HG03039 (cell line): Measurements from ENCODE around the gene RSPRY1.

ENCODE experiments used
- ATAC-seq: cut with Tn5 transposase; IDR thresholded peaks from one replicate; pipeline ENCODE4 v1.9.1; 2021; ENCODE audit warnings: mild to moderate bottlenecking, moderate library complexity; ENCODE audit not compliant: unreplicated experiment

RSPRY1 gene

DNA sequence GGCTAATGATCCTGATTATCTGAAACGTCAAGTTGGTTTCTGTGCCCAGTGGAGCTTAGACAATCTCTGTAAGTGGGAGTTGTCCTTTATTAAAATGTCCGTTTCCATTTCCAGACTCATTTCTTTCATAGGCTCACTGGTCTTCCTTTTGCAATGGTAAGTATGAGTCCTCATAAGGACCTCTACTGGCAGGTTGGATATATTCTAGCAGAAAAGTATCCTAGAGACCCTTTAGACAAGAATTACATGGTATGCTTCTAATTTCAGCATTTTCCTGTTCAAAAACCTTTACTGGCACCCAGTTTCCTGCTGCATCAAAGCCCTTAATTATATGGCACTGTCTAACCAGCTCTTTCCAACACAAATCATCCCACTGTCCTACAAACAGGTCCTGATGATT, 30.8 kb downstream of the RSPRY1 start:
- no peak for ATAC-seq

DNA sequence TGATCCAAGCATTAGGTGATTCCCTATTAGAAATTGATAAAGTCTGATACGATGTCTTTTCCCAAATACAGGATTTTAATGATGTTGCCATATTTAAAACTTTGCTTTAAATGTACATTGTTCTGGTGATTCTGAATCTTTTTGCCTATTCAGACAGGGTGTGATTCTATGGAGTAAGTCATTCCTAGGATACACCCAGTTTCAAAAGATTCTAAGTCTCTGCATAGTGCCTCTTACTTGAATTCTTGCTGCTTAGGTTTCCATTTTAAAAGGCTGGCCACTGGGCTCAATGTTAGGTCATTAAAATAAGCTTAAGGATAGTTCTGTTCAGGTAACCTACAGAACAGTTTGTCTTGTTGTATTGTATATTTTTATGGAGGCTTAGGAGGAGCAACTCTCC, 36.9 kb downstream of the RSPRY1 start:
- ATAC-seq, result no peak

DNA sequence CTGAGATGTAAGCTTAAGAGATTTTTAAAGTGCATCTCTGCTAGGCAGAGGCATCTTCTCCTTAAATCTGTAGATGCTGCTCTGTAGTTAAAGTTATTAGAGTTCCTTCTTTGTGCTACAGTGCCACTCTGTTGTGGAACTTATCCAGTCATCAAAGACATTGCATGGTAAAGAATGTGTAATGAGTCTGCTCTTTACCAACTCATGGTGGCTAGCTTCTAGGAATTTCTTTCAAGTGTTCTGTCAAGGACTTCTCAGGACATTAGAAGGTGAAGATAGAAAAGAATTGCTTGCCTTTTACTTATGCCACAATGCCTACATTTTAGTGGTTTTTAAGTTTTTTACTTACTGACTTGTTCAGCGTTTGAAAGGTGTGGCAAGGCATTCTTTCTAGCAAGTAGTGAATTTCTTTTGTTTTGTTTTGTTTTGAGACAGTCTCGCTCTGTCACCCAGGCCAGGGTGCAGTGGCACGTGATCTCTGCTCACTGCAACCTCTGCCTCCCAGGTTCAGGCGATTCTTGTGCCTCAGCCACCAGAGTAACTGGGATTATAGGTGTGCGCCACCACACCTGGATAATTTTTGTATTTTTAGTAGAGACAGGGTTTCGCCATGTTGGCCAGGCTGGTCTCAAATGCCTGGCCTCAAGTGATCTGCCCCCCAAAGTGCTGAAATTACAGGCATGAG, 38.7 kb downstream of the RSPRY1 start:
- ATAC-seq, result no peak

DNA sequence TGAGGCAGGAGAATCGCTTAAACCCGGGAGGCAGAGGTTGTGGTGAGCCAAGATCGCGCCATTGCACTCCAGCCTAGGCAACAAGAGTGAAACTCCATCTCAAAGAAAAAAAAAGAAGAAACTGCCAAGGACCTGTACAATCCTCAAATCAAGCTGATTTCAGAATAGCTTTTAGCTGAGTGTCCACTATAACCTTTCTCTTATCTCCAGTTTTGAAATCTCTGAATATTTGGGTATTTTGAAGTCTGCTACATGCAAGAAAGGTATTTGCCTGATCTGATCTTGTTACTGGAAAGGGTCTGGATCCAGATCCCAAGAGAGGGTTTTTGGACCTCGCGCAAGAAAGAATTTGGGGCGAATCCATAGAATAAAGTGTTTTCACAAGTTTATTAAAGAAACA, 39.8 kb downstream of the RSPRY1 start:
- ATAC-seq, result no peak

DNA sequence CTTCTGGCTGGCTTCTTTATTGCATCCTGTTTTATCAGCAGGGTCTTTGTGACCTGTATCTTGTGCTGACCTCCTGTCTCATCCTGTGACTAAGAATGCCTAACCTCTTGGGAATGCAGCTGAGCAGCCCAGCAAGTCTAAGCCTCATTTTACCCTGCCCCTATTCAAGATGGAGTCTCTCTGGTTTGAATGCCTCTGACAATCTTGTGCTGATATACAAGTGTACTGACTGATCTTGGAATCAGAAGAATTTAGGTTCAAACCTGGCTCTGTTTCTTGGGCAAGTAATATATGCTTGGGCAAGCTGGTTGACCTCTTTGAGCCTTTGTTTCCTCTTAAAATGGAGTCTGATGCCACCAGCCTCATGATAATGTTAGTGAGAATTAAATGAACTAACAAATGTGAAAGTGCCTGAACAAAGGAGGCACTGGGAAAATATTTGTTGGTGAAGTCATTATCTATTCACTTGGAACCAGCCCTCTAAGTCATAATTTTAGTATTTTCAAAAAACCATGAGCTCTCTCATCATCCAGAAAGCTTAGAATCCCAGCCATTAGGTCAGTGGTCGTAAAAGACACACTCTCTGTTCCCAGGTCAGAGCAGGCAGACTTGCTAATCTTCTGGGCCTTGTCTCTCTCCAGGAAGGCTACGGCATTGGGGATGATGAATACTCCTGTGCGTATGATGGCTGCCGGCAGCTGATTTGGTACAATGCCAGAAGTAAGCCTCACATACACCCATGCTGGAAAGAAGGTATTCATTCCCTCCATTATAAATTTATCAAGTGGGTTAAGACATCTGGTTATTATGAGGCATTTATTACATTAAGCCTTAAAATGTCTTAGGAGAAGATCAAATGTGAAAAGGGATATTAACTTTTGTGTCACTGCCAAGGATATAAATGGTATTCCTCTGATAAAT, 40.8 kb downstream of the RSPRY1 start:
- ATAC-seq, result no peak

DNA sequence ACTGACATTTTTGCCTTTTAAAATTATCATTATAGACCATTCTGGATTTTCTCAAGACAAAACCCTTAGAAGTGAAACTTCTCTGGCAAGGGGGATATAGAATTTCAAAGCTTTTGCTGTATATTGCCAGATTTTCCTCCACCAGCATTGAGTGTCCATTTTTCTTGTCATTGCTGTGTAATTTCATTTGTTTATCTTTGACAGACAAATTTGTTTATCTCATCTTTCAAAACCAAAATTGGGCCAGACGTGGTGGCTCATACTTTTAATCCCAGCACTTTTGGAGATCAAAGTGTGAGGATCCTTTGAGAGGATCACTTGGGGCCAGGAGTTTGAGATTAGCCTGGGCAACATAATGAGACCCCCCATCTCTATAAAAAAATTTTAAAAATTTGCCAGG, 43.0 kb downstream of the RSPRY1 start:
- no peak for ATAC-seq

DNA sequence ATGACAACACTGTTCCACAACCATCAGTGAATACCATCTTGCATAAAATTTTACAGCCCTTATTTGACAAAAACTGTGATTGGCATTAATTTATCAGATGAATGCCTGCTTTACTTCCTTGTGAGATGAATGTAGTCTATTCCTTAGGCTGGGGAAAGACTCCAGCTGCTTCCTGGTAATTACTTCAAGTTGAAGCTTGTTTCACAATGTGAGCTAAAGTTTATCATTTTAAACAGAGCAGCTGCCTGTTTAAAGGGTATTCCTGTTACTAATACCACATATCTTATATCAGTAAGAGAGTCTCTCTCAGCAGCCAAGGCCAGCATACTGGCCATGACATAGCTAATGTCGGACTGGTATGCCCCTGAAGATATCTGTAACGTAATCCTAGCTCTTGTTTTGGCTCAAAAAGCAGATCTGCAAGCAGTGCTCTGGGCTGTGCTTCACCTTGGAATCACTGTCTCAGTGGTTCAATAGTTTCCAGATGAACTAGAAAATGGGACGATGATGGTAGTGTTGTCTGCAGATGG, 45.8 kb downstream of the RSPRY1 start:
- ATAC-seq, result no peak

DNA sequence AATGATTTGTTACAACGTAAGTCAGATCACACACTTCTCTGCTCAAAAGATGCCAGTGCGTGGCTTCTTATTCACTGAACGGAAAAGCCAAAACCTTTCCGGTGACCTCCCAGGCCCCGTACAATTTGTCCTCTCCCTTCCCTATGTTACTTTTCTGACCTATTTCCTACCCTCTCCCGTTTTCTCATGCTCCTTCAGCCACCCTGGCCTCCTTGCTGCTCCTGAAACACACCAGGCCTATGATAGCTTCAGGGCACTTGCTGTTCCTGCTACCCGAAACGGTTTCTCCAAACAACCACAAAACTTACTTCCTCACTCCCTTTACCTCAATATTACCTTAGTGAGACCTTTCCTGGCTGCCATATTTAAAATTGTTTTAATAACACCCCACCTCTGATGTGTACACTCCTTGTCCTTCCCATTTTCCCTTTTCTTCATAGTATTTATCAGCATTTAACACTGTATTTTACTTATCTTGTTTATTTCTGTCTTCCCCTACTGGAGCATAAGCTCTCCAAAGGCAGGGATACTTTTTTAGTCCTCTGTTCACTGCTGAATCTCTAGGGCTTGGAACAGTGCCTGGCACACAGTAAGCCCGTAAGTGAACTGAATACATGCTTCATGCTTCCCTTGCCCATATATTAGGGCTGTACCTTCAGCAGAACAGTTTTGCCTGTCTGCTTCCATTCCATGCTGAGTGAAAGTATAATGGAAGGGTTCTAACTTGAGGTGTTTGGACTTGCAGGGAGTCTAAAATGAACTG, 48.0 kb downstream of the RSPRY1 start:
- no peak for ATAC-seq

DNA sequence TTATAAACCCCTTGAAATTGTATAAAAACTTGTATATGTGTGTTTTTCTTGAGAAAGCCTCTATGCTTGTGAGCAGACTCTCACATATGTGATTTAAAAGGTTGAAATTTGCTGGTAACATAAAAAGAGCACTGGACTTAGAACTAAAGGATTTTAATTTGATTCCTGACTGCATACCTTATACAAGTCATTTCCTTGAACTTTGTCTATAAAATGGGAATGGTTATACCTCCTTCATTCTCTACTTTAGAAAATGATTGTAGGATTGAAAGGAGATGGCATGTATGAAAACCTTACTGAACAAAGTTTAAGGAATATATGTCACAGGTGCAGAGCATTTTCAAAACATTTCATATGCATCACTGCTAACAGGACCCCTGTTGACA, 48.6 kb downstream of the RSPRY1 start:
- no peak for ATAC-seq

DNA sequence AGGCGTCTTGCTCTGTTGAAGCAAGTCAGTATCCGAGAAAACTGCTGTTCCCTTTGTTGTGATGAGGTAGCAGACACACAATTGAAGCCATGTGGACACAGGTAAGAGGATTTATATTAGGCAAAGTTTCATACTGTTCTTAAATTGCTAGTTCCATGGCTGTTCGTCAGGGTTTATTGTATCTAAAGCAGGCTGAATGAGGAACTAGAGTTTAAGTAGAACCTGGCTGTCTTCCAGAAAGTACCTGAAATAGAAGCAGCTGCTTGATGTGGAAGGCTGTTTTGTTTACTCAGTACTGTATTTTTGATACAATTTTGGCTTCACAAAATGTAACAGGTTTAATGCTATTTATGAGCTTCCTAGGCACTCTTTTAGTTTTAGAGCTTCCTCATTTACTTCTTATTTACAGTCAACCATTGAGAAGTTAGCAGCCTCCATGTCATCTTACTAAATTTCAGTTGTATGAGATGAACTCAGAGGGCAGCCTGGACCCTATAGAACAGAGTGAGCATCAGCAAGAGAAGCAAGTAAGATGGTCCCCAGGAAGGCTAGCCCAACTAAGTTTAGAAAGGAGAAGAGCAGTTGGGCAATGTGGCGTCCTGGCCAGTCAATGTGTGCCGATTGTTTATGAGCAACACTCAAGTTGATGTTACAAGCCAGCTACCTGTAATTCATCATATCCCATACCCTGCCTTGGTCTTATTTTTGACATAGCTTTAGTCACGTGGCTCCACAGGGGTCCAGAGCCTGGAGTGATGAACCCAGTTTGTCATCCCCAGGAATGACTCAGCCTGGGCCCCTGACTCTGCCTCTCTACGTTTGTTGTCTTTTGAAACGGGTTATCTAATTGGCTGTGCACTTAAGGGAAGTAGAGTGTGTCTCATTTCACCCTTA, 49.2 kb downstream of the RSPRY1 start:
- no peak for ATAC-seq

DNA sequence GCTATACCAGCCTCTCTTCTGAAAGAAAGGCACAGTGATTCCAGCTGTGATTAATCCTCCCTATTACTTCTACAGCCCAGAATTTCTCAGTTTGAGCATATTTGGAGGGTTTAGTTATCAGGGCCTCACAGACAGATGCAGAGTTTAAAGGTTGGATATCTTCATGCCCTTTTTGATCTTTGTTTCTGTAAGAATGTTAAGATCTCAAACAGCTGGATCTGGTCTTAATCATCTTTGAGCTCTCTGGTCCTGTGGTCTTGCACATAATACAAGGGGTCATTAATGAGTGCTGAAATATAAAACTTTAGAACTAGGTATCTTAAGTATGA, 49.9 kb downstream of the RSPRY1 start:
- ATAC-seq, result no peak

DNA sequence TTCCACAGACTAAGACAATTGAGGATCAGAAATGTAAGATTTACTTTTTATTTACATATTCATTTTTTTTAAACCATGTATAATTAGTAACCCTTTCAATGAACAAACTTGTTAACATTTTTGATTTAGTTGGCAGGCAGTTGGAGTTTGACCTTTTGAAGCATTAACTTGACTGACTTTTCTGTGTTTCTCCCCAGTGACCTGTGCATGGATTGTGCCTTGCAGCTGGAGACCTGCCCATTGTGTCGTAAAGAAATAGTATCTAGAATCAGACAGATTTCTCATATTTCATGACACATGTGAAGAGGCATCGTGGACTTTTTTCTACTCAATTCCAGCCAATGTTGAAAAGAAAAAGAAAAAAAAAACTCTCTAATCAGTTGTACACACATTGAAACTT, 52.6 kb downstream of the RSPRY1 start:
- no peak for ATAC-seq

DNA sequence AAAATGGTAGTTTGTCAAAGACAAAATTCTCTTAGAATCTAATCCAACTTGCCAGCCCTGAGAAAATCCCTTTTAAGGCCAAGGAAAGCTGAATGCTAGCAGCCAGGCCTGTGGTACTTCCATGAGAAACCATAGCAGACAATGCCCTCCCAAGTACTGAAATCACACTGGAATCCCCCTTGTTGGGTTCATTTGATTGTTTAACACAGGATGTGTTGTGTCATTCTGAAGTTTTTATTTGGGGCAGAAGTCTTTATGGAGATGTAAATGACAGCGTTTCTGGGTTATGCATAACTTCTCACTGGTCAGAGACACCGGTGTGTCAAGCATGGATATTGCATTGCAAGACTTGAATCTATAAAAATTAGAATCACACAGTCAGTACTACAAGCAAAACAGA, 53.0 kb downstream of the RSPRY1 start:
- ATAC-seq, result no peak

DNA sequence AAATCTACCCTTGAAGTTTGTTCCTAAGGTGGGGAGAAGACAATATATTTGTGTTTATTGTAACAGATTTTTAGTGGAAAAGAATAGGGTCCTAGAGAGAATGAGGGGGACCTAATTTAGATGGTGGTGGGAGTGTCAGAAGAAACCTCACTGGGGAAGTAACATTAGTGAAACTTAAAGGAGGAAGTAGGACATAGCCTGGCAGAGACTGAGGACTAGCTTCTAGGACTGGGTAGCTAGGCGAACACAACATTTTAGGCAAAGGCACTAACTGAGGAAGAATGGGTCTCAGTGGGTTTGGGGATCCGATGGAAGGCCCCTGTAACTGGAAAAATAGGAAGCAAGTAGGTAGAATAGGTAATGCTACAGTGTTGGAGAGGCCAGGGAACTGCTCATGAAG, 54.7 kb downstream of the RSPRY1 start:
- no peak for ATAC-seq

DNA sequence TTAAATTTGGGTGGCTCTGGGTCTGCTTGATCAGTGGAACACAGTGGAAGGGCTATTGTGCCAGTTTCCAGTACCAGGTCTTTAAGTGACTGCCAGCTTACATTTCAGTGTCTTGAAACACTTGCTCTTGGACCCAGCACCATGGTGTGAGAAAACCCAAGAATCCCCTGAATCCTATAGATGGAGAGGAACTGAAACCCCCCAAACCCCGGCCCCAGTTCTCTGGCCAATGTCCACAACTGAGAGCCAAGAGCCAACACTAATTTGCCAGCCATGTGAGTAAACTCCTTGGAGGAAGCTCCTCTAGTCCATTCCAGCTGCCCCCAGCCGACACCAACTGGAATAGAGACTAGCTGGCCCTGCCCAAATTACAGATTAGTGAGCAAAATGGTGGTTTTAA, 56.5 kb downstream of the RSPRY1 start:
- ATAC-seq, result no peak

DNA sequence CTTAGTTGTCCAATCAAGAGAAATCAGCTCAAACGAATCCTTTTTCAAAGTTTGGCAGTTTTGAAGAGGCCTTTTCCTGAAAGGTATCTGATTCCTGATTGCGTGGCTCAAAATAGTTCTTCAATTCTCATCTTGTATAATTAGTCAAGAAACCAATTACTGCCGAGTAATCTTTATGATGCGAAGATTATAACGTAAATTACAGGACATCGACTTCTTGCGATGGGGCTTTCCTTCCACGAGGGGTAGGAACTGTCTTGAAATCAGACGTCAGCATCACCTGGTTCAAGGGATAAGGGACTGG, 58.3 kb downstream of the RSPRY1 start:
- peak; percentile 15 for ATAC-seq

DNA sequence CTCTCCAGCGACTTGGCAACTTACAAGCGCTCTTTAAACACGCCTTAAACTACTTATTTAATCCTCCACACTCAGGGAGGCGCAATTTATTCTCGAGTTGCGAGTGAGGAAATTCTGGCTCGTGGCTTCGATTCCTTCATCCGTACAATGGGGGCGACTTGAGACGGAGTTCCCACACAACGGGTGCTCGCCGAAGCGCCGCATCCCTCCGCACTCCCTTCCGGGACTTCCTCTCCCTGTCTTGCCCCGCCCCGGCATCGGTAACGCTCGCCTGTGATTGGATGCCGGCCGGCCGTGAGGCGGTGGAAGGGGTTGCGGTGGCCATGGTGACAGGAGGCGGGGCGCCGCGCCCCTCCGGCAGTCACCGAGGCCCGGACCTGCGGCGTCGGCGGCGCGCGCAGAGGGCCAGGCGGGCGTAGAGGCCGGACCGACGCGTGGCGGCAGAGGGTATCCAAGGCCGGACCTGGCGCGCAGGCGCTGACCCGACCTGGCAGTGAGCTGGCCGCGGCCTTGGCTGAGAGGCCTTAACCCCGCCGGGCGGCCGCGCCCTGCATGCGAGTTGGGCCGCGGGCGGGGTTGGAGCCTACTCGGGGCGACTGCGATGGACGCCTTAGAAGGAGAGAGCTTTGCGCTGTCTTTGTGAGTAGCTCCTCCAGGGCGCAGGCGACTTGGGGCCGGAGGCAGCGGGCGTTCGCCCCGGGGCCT, 58.8 kb downstream of the RSPRY1 start, which contains the start of gene ARL2BP:
ARL2BP (plus strand) TSS at position 493 of the 705 bp plus-strand sequence; CDS start at position 602, 109 bp downstream.
- peak; percentile 91 for ATAC-seq

DNA sequence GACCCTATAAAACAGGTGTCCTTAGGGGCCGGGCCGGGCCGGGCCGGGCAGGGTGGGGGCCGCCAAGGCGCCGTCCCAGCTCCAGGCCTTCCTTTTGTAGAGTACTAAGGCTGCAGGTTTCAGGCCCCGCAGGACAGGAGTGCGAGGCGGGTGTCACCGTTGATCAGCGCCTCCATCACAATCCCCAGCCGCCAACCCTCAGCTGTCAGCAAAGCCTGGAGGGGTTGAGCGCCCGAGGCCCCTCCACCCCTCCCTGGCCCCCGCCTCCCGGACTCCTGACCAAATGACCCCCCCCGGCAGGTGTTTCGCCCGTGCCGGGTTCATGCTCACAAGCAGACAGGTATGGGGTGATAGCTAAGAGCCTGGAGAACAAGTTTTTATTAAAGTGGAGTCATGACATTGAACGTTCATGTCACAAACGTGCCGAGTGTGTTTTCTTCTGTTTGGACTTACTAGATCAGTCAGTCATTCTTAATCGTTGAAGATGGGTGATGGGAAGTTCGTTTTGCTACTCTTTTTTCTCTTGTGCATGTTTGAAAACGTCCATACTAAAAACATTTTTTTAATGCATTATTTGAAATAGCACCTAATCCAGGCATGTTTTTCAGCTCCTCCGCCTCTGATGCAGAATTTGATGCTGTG, 59.5 kb downstream of the RSPRY1 start:
- ATAC-seq, result no peak

DNA sequence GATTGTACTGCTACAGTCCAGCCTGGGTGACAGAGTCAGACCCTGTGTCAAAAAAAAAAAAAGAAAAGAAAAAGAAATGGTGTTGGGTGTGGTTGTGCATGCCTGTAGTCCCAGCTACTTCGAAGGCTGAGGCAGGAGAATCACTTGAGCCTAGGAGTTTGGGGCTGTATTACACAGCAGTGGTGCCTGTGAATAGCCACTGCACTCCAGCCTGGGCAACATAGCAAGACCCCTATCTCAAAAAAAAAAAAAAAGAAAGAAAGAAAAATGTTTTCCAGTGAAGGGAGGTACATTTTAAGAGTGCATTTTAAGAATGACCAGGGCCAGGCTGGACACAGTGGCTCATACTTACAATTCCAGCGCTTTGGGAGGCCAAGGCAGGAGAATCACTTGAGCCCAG, 65.2 kb downstream of the RSPRY1 start:
- no peak for ATAC-seq
